ENCODE measurements around the gene TNFRSF1A. TPM values are rescaled to one million over a fixed set of nuclear protein-coding genes. Genes with fewer than 3 reads are reported as not detected.
A peak's percentile ranks its signal among the peaks of the same experiment; 100 is the strongest.

The TNFRSF1A gene
- total RNA-seq, 4 donors from 2014 or later, result 229 to 317 (median 258) TPM

DNA sequence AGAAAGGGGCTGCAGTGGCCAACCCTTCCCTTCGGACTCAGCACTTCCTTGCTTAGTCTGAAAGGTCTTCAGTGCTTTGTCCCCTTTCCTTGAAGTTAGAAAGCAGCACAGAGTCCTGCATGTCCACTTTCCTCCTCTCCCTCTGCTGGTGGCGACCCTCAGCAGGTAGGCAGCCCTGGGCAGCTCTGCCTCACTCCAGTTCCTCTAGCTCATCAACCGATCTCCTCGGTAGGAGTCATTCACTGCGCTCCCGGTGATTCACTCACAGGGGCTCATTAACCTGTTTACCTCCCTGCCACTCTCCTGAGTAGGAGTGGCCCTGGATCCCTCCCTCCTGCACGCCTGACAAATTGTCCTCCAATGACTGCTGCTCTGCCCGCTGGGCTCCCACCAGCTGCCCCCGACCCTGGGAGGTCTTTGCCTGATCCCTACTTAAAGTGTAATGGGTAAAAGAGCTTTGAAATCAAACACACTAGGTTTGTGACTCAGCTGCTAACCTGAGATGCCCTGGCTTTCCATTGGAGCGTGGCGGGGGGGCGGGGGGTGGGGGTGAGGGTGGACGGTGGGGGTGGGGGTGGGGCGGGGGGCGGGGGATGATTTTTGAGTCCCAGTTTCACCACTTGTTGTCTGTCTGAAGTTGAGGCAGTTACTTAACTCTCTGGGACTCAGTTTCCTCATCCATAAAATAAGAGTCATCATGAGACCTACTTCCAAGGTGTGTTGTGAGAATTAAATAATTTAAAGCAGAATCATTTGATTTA, 29.3 kb upstream of the TNFRSF1A start:
- Histone ChIP-seq H3K27me3 (no peaks in the 10 kb centered on the region), H3K4me3 (peak overlapping the region in 2 of 4 donors; percentile 11 to 49), H3K27ac (peak overlapping the region; percentile 87 to 93 (median 89)), H3K36me3 (no peaks in the 10 kb centered on the region), H3K9me3 (no peaks in the 10 kb centered on the region), H3K4me1 (peaks cover 17 to 71% (median 41%) of the 10 kb centered on the region in 4 donors)
- in situ Hi-C loops (cut with MboI; ENCODE audit: low pct_ligation_motif_present in 1 of 4, low pct_unique_long_range_greater_than_20kb in 1 of 4, low sequenced_read_pairs in 3 of 4), result no loop called here
- peak; percentile 84 for DNase-seq
- TF ChIP-seq EP300 (IDR thresholded peaks at IDR 0.05; ENCODE audit: low read depth), result no peak
- TF ChIP-seq POLR2A (IDR thresholded peaks at IDR 0.05), result peak; percentile 85
- TF ChIP-seq POLR2AphosphoS5 (IDR thresholded peaks at IDR 0.05), result peak; percentile 79 to 88 (median 87)
- TF ChIP-seq CTCF (IDR thresholded peaks at IDR 0.05), result no peak
- WGBS, 2 donors (ENCODE audit: low coverage in 1 of 2), result 8 to 47% methylated on average over 2 to 12 of the region's 15 CpGs
- intact Hi-C loops (cut with DNase I; ENCODE audit: low total_unique reads), result no loop called here

- peak overlapping the region; percentile 87 to 93 (median 89) for H3K27ac ChIP-seq
- no peaks in the 10 kb centered on the region for H3K9me3 ChIP-seq
- no peak for DNase-seq
- peaks cover 11 to 65% (median 35%) of the 10 kb centered on the region in 4 donors for H3K4me1 ChIP-seq
- H3K27me3 ChIP-seq, result no peaks in the 10 kb centered on the region
- intact Hi-C loops (cut with DNase I; ENCODE audit: low total_unique reads) (no loop called here), in situ Hi-C loops (cut with MboI; ENCODE audit: low pct_ligation_motif_present in 1 of 4, low pct_unique_long_range_greater_than_20kb in 1 of 4, low sequenced_read_pairs in 3 of 4) (no loop called here)
- no peaks in the 10 kb centered on the region for H3K36me3 ChIP-seq
- TF ChIP-seq EP300 (IDR thresholded peaks at IDR 0.05; ENCODE audit: low read depth), result no peak
- TF ChIP-seq POLR2A (IDR thresholded peaks at IDR 0.05), result no peak
- no peak for TF ChIP-seq CTCF (IDR thresholded peaks at IDR 0.05)
- no peak for TF ChIP-seq POLR2AphosphoS5 (IDR thresholded peaks at IDR 0.05)
- peak overlapping the region in 1 of 4 donors; percentile 10 for H3K4me3 ChIP-seq
- 40 to 78% methylated on average over 1 to 4 of the region's 4 CpGs for WGBS, 2 donors (ENCODE audit: low coverage in 1 of 2)
Observed at GRCh38 chr12:6370576-6370935, 28.7 kb upstream of the TNFRSF1A start.

- intact Hi-C loops (cut with DNase I; ENCODE audit: low total_unique reads) (no loop called here), in situ Hi-C loops (cut with MboI; ENCODE audit: low pct_ligation_motif_present in 1 of 4, low pct_unique_long_range_greater_than_20kb in 1 of 4, low sequenced_read_pairs in 3 of 4) (no loop called here)
- no peak for DNase-seq
- Histone ChIP-seq H3K4me1 (peaks cover 10 to 65% (median 33%) of the 10 kb centered on the region in 4 donors), H3K27me3 (no peaks in the 10 kb centered on the region), H3K27ac (peak overlapping the region; percentile 87 to 93 (median 89)), H3K9me3 (no peaks in the 10 kb centered on the region), H3K36me3 (no peaks in the 10 kb centered on the region), H3K4me3 (peak overlapping the region in 1 of 4 donors; percentile 10)
- WGBS, 2 donors (ENCODE audit: low coverage in 1 of 2), result 89% methylated on average over 9 of the region's 9 CpGs; no CpG with 5 or more reads in 1 of the 2 donors
- TF ChIP-seq POLR2AphosphoS5 (IDR thresholded peaks at IDR 0.05), result no peak
- TF ChIP-seq CTCF (IDR thresholded peaks at IDR 0.05), result no peak
- no peak for TF ChIP-seq POLR2A (IDR thresholded peaks at IDR 0.05)
- TF ChIP-seq EP300 (IDR thresholded peaks at IDR 0.05; ENCODE audit: low read depth), result no peak
Observed at GRCh38 chr12:6369916-6370575, 28.2 kb upstream of the TNFRSF1A start.

- peaks cover 10 to 75% (median 38%) of the 10 kb centered on the region in 4 donors for H3K4me1 ChIP-seq
- DNase-seq, result no peak
- no peak for TF ChIP-seq EP300 (IDR thresholded peaks at IDR 0.05; ENCODE audit: low read depth)
- TF ChIP-seq POLR2A (IDR thresholded peaks at IDR 0.05), result no peak
- TF ChIP-seq CTCF (IDR thresholded peaks at IDR 0.05), result no peak
- no peak for TF ChIP-seq POLR2AphosphoS5 (IDR thresholded peaks at IDR 0.05)
- intact Hi-C loops (cut with DNase I; ENCODE audit: low total_unique reads) (no loop called here), in situ Hi-C loops (cut with MboI; ENCODE audit: low pct_ligation_motif_present in 1 of 4, low pct_unique_long_range_greater_than_20kb in 1 of 4, low sequenced_read_pairs in 3 of 4) (no loop called here)
- no peak overlapping the region for H3K4me3 ChIP-seq
- peak overlapping the region; percentile 31 to 93 (median 72) for H3K27ac ChIP-seq
- no peaks in the 10 kb centered on the region for H3K36me3 ChIP-seq
- WGBS, 2 donors (ENCODE audit: low coverage in 1 of 2), result 82 to 85% methylated on average over 6 to 9 of the region's 9 CpGs
- H3K27me3 ChIP-seq, result no peaks in the 10 kb centered on the region
- no peaks in the 10 kb centered on the region for H3K9me3 ChIP-seq
Observed at GRCh38 chr12:6368906-6369525, 27.1 kb upstream of the TNFRSF1A start.

Measured in transverse colon (tissue), 4 donors.